DND-41 (cell line): ENCODE data around the gene PLXNC1.

Source experiments
- CTCF ChIP-seq: IDR thresholded peaks from 2 replicates; pipeline ENCODE4 v1.5.1; 2012; ENCODE audit warnings: borderline replicate concordance, low read length, moderate library complexity, mild to moderate bottlenecking; ENCODE audit not compliant: poor library complexity, severe bottlenecking; ENCODE audit errors: extremely low read depth
- EZH2 ChIP-seq: IDR thresholded peaks from 3 replicates; pipeline ENCODE4 v1.6.1; 2012; ENCODE audit warnings: borderline replicate concordance, low read depth, mild to moderate bottlenecking, moderate library complexity, low read length, inconsistent platforms; ENCODE audit not compliant: severe bottlenecking

GRCh38 chr12:94187361-94187760 is 39.0 kb downstream of the PLXNC1 start:
- TF ChIP-seq CTCF (no peak), EZH2 (no peak)
